Vagina (tissue), 2 donors: ENCODE measurements around the gene BMF.

Experiments
- POLR2AphosphoS5 ChIP-seq, 2 donors: sonication (generic); formaldehyde crosslinking; IDR thresholded peaks; one replicate each; pipeline ENCODE4 v1.9.0; 2017; ENCODE audit warnings: antibody characterized with exemption in 2 of 2, mild to moderate bottlenecking in 2 of 2, low read depth in 1 of 2; ENCODE audit not compliant: insufficient read depth in 1 of 2
- TF ChIP-seq, protein P1 (sequence below), 3 experiments: fragments of 450-650 bp in 2 of 3; fragments of 200-600 bp in 1 of 3; sonication (generic) in 1 of 3; IDR thresholded peaks; one replicate each; pipeline ENCODE4 v1.5.1; 2017 to 2019; ENCODE audit warnings: antibody characterized with exemption in 3 of 3, mild to moderate bottlenecking in 2 of 3, moderate library complexity in 2 of 3

DNA sequence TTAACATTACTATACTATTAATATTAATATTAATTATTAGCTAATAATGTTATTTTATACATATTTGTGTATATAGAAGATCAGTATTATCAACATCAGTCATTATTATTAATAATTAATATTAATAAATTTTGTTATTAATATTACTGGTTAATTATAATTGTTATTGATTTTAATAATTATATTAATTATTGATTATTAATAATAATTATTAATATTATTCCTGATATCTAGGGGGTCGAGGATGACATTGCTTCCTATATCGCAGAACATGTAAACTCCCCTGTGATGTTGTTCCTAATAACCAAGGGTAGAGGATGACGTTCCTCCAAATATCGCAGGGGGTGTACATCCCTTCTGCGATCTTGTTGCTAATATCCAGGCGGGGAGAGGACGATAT is 17.3 kb upstream of the BMF start:
- TF ChIP-seq POLR2AphosphoS5 (IDR thresholded peaks at IDR 0.05; ENCODE audit: insufficient read depth in 1 of 2, low read depth in 1 of 2): no peak
- TF ChIP-seq, protein P1, sequence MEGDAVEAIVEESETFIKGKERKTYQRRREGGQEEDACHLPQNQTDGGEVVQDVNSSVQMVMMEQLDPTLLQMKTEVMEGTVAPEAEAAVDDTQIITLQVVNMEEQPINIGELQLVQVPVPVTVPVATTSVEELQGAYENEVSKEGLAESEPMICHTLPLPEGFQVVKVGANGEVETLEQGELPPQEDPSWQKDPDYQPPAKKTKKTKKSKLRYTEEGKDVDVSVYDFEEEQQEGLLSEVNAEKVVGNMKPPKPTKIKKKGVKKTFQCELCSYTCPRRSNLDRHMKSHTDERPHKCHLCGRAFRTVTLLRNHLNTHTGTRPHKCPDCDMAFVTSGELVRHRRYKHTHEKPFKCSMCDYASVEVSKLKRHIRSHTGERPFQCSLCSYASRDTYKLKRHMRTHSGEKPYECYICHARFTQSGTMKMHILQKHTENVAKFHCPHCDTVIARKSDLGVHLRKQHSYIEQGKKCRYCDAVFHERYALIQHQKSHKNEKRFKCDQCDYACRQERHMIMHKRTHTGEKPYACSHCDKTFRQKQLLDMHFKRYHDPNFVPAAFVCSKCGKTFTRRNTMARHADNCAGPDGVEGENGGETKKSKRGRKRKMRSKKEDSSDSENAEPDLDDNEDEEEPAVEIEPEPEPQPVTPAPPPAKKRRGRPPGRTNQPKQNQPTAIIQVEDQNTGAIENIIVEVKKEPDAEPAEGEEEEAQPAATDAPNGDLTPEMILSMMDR (IDR thresholded peaks at IDR 0.05): no peak
